ENCODE measurements around the gene SBNO1.
"Not testable (repeated sequence)": the region's sequence is repeated elsewhere in the genome, so short reads cannot be mapped to it uniquely, and the experiment has no call there.

SBNO1 gene

DNA sequence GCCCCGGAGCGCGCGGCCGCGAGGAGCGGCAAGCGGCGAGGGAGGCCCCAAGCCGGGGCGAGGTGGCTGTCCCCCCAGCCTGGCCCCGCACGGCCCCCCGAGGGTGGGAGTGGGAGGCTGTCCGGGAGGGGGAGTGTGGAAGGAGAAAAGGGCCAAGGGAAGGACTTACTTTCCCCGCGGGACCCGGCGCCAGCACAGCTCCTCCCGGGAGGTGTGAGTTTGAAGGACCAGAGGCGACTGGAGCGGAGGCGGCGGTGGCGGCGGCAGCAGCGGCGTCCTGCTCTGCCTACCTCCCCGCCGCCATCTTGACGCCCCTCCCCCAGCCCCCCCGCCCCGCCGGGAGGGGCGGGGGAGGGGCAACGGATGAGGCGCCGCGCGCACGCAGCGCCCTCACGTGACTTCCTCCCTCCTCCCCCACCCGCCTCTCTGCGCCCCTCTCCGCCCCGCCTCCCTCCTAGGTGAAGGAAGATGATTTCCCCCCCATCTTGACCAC lies at the start of gene SBNO1:
Gene SBNO1, minus strand, starts transcription at position 316 of the 493 bp plus-strand sequence. CDS start 14,406 bp downstream, outside the sequence.
- TF ChIP-seq, protein P1, sequence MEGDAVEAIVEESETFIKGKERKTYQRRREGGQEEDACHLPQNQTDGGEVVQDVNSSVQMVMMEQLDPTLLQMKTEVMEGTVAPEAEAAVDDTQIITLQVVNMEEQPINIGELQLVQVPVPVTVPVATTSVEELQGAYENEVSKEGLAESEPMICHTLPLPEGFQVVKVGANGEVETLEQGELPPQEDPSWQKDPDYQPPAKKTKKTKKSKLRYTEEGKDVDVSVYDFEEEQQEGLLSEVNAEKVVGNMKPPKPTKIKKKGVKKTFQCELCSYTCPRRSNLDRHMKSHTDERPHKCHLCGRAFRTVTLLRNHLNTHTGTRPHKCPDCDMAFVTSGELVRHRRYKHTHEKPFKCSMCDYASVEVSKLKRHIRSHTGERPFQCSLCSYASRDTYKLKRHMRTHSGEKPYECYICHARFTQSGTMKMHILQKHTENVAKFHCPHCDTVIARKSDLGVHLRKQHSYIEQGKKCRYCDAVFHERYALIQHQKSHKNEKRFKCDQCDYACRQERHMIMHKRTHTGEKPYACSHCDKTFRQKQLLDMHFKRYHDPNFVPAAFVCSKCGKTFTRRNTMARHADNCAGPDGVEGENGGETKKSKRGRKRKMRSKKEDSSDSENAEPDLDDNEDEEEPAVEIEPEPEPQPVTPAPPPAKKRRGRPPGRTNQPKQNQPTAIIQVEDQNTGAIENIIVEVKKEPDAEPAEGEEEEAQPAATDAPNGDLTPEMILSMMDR (IDR thresholded peaks at IDR 0.05; ENCODE audit: low read depth, low read length): no peak
- H3K4me3 ChIP-seq (replicated peaks in 1 of 2; ENCODE audit: low read depth in 2 of 2, low read length in 2 of 2): peak within 1 kb of the TSS; percentile 91 to 97
- peak; percentile 91 to 93 for DNase-seq (ENCODE audit: low read depth in 2 of 2)

DNA sequence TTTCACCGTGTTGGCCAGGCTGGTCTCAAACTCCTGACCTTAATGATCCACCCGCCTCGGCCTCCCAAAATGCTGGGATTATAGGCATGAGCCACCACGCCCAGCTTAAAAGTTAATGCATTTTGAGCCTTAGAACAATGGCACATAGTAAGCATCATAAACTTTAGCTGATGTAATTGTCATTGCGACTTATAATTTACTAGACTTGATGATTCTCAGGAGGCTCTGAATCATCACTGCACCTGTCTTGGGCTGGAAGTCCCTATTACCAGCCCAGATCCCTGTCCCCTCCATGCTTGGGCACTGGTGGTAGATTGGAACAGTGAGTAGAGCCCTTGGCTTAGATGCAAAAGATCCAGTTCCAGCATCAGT lies 45.4 kb upstream of the SBNO1 start:
- TF ChIP-seq, protein P1 (IDR thresholded peaks at IDR 0.05; ENCODE audit: low read depth, low read length): no peak
- no peak overlapping the region for H3K4me3 ChIP-seq (replicated peaks in 1 of 2; ENCODE audit: low read depth in 2 of 2, low read length in 2 of 2)
- no peak for DNase-seq (ENCODE audit: low read depth in 2 of 2)

DNA sequence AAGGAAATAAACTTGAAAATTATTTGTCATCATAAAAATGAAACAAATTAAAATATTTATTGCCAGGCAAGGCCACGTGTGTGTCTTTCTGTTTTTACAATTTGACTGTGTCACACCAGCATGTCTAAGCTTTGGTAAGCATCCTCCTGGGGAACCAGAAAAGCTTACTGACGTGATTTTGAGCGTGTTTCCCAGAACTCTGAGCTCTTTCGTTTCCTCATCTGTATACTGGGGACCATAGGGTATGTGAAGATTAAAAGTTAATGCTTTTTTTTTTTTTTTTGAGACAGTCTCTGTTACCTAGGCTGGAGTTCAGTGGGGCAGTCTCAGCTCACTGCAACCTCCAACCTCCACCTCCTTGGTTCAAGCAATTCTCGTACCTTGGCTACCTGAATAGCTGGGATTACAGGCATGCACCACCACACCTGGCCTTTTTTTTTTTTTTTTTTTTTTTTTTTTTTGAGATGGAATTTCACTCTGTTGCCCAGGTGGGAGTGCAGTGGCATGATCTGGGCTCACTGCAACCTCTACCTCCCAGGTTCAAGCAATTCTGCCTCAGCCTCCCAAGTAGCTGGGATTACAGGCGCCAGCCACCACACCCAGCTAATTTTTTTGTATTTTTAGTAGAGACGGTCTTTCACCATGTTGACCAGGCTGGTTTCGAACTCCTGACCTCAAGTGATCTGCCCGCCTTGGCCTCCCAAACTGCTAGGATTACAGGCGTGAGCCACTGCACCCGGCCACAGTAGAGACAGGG lies 44.8 kb upstream of the SBNO1 start:
- DNase-seq (ENCODE audit: low read depth in 2 of 2); H3K4me3 ChIP-seq (replicated peaks in 1 of 2; ENCODE audit: low read depth in 2 of 2, low read length in 2 of 2): not testable (repeated sequence)

DNA sequence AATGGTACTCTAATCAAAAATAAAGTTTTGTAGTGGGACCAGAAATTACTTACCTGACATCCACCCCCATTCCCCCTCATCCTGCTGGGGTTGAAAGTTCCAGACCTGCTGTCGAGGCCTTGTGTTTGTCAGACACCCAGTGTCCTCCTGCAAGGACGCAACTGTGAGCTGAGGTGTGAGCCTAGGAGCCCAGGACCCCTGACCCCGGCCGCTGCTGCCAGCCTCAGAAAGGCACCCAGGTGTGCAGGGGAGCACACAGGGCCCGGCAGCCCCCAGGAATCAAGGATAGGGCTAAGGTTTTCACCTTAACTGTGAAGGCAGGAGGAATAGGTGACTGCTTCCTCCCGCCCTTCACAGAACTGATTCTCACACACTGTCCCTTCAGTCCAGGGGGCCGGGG lies 44.0 kb upstream of the SBNO1 start:
- not testable (repeated sequence) for DNase-seq (ENCODE audit: low read depth in 2 of 2); H3K4me3 ChIP-seq (replicated peaks in 1 of 2; ENCODE audit: low read depth in 2 of 2, low read length in 2 of 2)

DNA sequence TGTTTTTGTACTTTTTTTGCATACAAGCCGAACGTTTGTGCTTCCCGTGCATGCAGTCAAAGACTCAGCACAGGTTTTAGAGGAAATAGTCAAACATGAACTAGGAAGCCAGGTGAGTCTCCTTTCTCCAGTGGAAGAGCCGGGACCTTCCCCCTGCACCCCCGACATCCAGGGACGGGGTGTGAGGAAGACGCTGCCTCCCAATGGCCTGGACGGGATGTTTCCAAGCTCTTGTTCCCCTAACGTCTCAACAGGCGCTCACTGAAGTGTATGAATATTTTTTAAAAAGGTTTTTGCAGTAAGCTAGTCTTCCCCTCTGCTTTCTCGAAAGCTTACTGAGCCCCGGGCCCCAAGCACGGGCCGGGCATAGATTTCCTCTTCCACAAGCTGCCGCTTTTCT lies 43.3 kb upstream of the SBNO1 start:
- not testable (repeated sequence) for H3K4me3 ChIP-seq (replicated peaks in 1 of 2; ENCODE audit: low read depth in 2 of 2, low read length in 2 of 2); DNase-seq (ENCODE audit: low read depth in 2 of 2)

DNA sequence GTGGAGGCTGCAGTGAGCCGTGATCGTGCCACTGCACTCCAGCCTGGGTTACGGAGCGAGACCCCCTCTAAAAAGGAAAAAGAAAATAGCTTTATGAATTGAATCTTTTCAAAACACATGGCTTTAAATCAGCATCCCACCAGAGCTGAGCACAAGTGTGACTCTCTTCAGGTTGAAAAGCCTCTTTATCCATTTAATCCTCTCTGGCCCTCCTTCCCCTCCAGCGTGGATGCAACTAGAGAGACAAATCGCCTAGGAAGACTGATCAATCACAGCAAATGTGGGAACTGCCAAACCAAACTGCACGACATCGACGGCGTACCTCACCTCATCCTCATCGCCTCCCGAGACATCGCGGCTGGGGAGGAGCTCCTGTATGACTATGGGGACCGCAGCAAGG lies 42.6 kb upstream of the SBNO1 start:
- not testable (repeated sequence) for H3K4me3 ChIP-seq (replicated peaks in 1 of 2; ENCODE audit: low read depth in 2 of 2, low read length in 2 of 2); DNase-seq (ENCODE audit: low read depth in 2 of 2)

DNA sequence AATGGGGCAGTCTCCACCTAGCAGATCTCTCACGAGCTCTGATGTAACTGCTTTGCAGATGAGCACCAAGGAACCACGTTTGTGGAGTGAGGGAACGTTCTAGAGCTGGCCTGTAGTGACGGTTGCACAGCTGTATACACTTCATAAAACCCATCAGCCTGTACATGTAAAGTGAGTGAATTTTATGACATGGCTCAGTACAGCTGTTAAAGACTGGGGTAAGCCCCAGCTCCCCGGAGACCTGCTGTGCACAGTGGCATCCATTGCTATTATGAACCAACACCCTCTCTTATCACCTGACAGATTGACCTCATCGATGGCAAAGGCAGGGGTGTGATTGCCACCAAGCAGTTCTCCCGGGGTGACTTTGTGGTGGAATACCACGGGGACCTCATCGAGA lies 39.9 kb upstream of the SBNO1 start:
- TF ChIP-seq, protein P1 (IDR thresholded peaks at IDR 0.05; ENCODE audit: low read depth, low read length): no peak
- no peak overlapping the region for H3K4me3 ChIP-seq (replicated peaks in 1 of 2; ENCODE audit: low read depth in 2 of 2, low read length in 2 of 2)
- DNase-seq (ENCODE audit: low read depth in 2 of 2): no peak

DNA sequence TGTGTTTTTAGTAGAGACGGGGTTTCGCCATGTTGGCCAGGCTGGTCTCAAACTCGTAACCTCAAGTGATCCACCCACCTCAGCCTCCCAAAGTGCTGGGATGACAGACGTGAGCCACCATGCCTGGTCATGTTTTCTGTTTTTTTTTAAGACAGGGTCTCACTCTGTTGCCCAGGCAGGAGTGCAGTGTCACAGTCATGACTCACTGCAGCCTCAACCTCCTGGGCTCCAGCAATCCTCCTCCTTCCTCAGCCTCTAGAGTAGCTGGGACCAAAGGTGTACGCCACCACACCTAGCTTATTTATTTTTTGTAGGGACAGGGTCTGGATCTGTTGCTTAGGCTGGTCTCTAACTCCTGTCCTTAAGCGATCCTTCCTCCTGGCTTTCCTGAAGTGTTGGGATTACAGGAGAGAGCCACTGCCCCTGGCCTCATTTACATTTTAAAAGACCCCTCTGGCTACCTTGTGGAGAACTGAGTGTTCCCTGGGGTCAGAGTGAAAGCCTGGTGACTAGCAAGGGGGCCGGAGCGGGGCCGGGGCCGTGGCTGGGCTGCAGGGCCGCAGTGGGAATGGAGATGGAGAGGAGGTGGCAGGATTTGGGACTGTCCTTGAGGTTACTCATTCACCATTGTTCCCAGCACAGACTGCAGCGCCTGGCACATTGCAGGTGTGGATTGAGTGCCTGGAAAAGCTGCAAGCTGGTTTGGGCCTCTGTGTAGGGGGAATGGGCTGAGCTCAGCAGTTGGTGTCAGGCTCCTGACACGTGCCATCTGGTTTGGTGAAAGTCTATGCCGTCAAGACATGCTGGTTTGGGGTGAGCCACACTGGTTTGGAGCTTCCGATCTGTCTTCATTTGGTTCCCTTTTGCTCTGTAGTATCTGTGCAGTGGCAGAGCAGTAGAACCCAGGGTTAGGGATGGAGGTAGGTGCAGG lies 37.4 kb upstream of the SBNO1 start:
- no peak overlapping the region for H3K4me3 ChIP-seq (replicated peaks in 1 of 2; ENCODE audit: low read depth in 2 of 2, low read length in 2 of 2)
- no peak for DNase-seq (ENCODE audit: low read depth in 2 of 2)
- TF ChIP-seq, protein P1 (IDR thresholded peaks at IDR 0.05; ENCODE audit: low read depth, low read length): no peak

Data from cardiac fibroblast (primary cell).